WERI-Rb-1 (cell line): ENCODE measurements around the gene IL11RA.
A peak's percentile ranks its signal among the peaks of the same experiment; 100 is the strongest.

Experiments used
- DNase-seq: peaks from one replicate; pipeline ENCODE4 v3.0.0-alpha.2; 2020
- H3K27ac ChIP-seq: fragments of 250-450 bp; sonication (Bioruptor Pico); 2 replicates; pipeline ENCODE4 v1.5.1; 2020; ENCODE audit warnings: mild to moderate bottlenecking, moderate library complexity
- H3K27me3 ChIP-seq: fragments of 250-450 bp; sonication (Bioruptor Pico); 2 replicates; pipeline ENCODE4 v1.5.1; 2021; ENCODE audit warnings: mild to moderate bottlenecking, low read depth, moderate library complexity; ENCODE audit not compliant: insufficient read depth, severe bottlenecking
- H3K36me3 ChIP-seq: fragments of 250-450 bp; sonication (Bioruptor Pico); 2 replicates; pipeline ENCODE4 v1.5.1; 2020; ENCODE audit warnings: mild to moderate bottlenecking, moderate library complexity
- H3K4me3 ChIP-seq: 2 replicates; pipeline ENCODE4 v1.5.1; 2011; ENCODE audit warnings: low read depth, mild to moderate bottlenecking, control low read depth, low read length
- H3K9me3 ChIP-seq: fragments of 250-450 bp; sonication (Bioruptor Pico); 2 replicates; pipeline ENCODE4 v1.5.1; 2021; ENCODE audit warnings: mild to moderate bottlenecking, moderate library complexity; ENCODE audit not compliant: severe bottlenecking
- TF ChIP-seq, protein P1 (sequence below): IDR thresholded peaks from 2 replicates; pipeline ENCODE4 v1.5.1; 2011; ENCODE audit warnings: low read depth, mild to moderate bottlenecking, control low read depth, inconsistent platforms, low read length

IL11RA gene

DNA sequence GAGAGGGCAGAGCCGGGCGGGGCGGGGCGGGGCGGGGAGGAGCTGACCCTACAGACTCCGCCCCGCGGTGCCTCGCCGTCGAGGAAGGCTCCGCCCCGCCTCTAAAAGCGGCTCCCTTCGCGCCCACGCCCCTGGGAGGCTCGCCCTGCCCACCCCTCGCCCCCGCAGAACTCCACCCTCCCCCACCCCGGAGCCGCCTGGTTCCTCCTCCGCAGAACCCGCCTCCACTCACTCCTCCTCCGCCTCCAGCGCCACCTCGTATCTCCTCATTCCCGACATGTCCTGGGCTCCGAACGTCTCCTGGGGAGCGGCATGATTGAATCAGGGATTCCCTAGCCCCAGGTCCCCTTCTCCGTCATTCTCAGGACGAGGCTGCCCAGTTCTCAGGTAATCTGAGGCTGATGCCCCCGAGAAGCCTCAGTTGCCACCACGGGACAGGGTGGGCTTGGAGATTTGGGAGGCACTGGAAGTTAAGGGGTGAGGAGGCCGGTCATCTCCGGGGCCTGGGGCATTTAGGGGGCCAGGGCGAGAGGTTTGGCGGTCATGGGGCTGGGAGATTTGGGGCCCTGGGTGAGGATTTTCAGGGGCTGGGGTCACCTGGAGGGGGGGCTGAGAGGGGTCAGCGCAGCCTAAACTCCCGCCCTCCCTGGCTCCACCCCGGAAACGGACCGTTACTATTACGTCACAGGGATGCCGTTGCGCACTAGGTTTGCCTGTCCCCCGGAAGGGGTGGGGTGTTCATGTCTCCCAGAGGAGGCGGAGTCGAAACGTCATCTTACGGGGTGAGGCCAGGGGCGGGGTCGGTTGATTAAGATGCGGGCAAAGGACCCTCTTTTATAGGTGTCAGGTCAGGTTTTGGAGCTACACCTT, 13.6 kb downstream of the IL11RA start:
- Histone ChIP-seq H3K4me3 (peak overlapping the region; percentile 95), H3K36me3 (peaks cover 6% of the 10 kb centered on the region), H3K27ac (peak overlapping the region; percentile 94), H3K9me3 (no peaks in the 10 kb centered on the region), H3K27me3 (no peaks in the 10 kb centered on the region)
- TF ChIP-seq, protein P1, sequence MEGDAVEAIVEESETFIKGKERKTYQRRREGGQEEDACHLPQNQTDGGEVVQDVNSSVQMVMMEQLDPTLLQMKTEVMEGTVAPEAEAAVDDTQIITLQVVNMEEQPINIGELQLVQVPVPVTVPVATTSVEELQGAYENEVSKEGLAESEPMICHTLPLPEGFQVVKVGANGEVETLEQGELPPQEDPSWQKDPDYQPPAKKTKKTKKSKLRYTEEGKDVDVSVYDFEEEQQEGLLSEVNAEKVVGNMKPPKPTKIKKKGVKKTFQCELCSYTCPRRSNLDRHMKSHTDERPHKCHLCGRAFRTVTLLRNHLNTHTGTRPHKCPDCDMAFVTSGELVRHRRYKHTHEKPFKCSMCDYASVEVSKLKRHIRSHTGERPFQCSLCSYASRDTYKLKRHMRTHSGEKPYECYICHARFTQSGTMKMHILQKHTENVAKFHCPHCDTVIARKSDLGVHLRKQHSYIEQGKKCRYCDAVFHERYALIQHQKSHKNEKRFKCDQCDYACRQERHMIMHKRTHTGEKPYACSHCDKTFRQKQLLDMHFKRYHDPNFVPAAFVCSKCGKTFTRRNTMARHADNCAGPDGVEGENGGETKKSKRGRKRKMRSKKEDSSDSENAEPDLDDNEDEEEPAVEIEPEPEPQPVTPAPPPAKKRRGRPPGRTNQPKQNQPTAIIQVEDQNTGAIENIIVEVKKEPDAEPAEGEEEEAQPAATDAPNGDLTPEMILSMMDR = no peak
- DNase-seq = peak; percentile 96

DNA sequence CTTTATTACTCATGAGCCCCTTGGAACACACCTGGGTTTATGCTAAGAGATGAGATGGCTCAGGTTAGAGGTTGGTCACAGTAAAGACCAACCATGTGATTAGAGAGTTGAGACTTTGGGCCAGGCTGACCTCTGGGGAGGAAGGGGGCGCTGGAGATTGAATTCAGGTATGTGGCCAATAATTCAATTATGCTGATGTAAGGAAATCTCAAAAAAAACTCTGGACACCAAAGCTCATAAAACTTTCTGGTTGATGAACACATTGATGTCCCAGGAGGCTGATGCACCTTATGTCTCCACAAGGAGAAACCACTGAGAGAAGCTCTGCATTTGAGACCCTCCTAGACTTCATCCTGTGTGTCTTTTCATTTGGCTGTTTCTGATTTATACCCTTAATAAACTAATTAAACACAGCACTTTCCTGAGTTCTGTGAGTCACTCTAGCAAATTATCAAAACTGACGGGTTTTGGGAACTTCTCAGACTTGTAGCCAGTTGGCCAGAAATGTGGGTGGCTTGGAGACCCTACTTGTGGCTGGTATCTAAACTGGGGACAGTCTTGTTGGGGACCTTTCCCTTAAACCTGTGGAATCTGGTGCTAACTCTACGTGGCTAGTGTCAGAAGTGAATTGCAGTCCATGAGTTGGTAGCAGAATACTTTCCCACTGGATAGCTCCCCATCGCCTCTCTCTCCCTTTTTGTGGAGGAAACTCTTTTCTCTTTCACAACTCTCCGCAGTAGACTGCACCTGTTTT, 18.0 kb downstream of the IL11RA start:
- DNase-seq = no peak
- Histone ChIP-seq H3K9me3 (no peaks in the 10 kb centered on the region), H3K4me3 (no peak overlapping the region), H3K27ac (no peak overlapping the region), H3K36me3 (peaks cover 6% of the 10 kb centered on the region), H3K27me3 (no peaks in the 10 kb centered on the region)
- TF ChIP-seq, protein P1 = no peak

DNA sequence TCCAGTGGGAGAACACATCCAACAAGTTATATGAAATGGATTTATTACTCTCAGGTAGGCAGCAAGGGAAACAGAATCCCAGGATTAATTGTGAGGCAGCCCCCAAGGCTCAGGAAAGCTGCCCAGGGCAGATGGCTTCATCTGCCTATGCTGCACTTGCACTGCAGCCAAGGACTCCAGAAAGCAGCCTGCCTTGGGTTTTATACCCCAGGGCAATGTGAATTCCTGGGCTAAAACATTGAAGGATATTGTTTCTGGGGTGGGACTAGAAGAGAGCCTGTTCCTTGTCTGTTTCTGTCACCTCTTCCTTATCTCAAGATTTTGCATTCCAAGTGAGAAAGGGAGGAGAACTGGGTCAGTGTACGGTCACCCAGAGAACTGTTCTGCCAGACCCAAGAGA, 19.3 kb downstream of the IL11RA start:
- Histone ChIP-seq H3K4me3 (no peak overlapping the region), H3K27me3 (no peaks in the 10 kb centered on the region), H3K9me3 (no peaks in the 10 kb centered on the region), H3K36me3 (peaks cover 6% of the 10 kb centered on the region), H3K27ac (no peak overlapping the region)
- peak; percentile 30 for DNase-seq
- TF ChIP-seq, protein P1 = no peak

DNA sequence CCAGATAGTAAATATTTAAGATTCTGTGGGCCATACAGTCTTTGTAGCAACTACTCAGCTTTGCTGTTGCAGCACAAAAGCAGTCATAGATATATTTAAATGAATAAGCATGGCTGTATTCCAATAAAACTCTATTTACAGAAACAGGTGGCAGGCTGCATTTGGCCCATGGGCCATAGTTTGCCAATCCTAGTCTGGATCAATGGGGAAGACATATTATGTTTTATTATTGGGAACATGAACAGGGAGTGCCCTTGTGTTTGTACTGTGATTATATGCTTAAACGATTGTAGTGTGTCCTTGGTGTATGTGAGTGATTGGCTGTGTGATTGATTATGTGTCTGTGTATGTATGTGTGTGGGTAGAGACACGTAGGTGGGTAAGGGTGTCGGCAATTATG, 22.5 kb downstream of the IL11RA start:
- Histone ChIP-seq H3K4me3 (no peak overlapping the region), H3K36me3 (peaks cover 3% of the 10 kb centered on the region), H3K27ac (no peak overlapping the region), H3K27me3 (no peaks in the 10 kb centered on the region), H3K9me3 (no peaks in the 10 kb centered on the region)
- TF ChIP-seq, protein P1 = no peak
- DNase-seq = no peak

DNA sequence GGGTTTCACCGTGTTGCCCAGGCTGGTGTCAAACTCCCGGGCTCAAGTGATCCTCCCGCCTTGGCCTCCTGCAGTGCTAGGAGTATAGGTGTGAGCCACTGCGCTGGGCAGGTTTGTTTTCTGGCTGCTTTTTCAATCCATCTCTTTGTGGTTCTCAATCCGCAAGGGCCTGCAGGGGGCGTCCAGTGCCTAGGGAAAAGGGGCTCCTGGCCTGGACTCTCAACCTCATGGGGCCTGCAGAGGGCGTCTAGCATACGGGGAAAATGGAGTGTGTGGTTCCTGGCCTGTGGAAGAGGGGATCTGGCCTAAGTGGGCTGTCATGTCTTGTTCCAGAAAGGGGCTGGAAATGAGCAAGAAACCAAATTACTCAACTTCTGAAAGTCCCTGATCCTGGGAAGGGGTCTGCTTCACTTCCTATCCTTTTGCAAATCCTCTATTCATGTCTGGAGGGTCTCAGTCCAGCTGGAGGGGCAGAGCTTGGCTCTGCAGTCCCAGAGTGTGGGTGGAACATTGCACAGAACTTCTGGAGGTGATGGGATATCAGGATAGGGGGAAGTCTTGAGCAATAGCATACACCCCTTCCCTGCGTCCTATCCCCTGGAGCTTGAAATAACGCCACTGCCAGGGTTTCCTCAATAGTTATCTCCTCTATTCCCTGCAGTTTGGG, 23.2 kb downstream of the IL11RA start:
- no peak overlapping the region for H3K4me3 ChIP-seq

More for the DNA sequence above, 23.2 kb downstream of the IL11RA start:
- Histone ChIP-seq H3K27me3 (no peaks in the 10 kb centered on the region), H3K9me3 (no peaks in the 10 kb centered on the region), H3K27ac (no peak overlapping the region), H3K36me3 (no peaks in the 10 kb centered on the region)
- TF ChIP-seq, protein P1 = peak; percentile 95
- DNase-seq = peak; percentile 90
